ENCODE measurements around the gene EIF6.

Gene EIF6

GRCh38 chr20:35293303-35294292, 9.0 kb upstream of the EIF6 start:
- DNase-seq (ENCODE audit: low read depth), result no peak

GRCh38 chr20:35292504-35293285, 8.1 kb upstream of the EIF6 start:
- no peak for DNase-seq (ENCODE audit: low read depth)

- no peak for DNase-seq (ENCODE audit: low read depth)
Observed at GRCh38 chr20:35291654-35292503, 7.3 kb upstream of the EIF6 start, which contains the start of gene FAM83C. FAM83C (minus strand) TSS chr20:35292425; CDS start chr20:35292304, 121 bp downstream.

GRCh38 chr20:35290887-35291417, 6.4 kb upstream of the EIF6 start:
- DNase-seq (ENCODE audit: low read depth), result no peak

GRCh38 chr20:35290186-35290886, 5.8 kb upstream of the EIF6 start:
- no peak for DNase-seq (ENCODE audit: low read depth)

GRCh38 chr20:35288325-35289060, 3.9 kb upstream of the EIF6 start:
- no peak for DNase-seq (ENCODE audit: low read depth)

GRCh38 chr20:35287509-35288324, 3.1 kb upstream of the EIF6 start:
- no peak for DNase-seq (ENCODE audit: low read depth)

GRCh38 chr20:35286899-35287508, 2.4 kb upstream of the EIF6 start:
- no peak for DNase-seq (ENCODE audit: low read depth)

- DNase-seq (ENCODE audit: low read depth), result no peak
Observed at GRCh38 chr20:35286077-35286898, 1.7 kb upstream of the EIF6 start.

- DNase-seq (ENCODE audit: low read depth), result no peak
Observed at GRCh38 chr20:35285806-35286076, 1.2 kb upstream of the EIF6 start.

GRCh38 chr20:35284992-35285805, 627 bp upstream of the EIF6 start:
- no peak for DNase-seq (ENCODE audit: low read depth)

- DNase-seq (ENCODE audit: low read depth), result no peak
Observed at GRCh38 chr20:35283441-35284266, 918 bp downstream of the EIF6 start.

- DNase-seq (ENCODE audit: low read depth), result no peak
Observed at GRCh38 chr20:35281506-35282101, 3.0 kb downstream of the EIF6 start.

- DNase-seq (ENCODE audit: low read depth), result no peak
Observed at GRCh38 chr20:35280523-35280922, 4.0 kb downstream of the EIF6 start.

GRCh38 chr20:35279533-35280174, 4.9 kb downstream of the EIF6 start:
- no peak for DNase-seq (ENCODE audit: low read depth)

- DNase-seq (ENCODE audit: low read depth), result no peak
Observed at GRCh38 chr20:35279040-35279439, 5.5 kb downstream of the EIF6 start.
